Measurements from ENCODE around the gene TMEM185B.

TMEM185B gene

DNA sequence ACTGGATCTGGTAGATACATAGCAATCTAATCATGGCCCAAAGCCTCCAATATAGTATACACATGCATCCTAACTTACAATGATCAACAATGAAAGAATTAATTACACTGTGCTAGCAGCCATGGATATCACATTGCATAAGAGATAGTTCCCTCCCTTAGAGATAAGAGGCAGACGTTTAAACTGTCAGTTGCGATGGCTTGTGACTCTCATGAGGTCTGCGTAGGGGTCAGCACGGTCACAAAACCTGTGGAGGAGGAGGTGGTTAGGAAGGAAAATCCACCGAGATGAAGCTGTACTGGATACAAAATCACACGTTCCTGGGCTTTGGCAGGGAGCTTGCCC is 28.7 kb upstream of the TMEM185B start:
- TF ChIP-seq, protein P1, sequence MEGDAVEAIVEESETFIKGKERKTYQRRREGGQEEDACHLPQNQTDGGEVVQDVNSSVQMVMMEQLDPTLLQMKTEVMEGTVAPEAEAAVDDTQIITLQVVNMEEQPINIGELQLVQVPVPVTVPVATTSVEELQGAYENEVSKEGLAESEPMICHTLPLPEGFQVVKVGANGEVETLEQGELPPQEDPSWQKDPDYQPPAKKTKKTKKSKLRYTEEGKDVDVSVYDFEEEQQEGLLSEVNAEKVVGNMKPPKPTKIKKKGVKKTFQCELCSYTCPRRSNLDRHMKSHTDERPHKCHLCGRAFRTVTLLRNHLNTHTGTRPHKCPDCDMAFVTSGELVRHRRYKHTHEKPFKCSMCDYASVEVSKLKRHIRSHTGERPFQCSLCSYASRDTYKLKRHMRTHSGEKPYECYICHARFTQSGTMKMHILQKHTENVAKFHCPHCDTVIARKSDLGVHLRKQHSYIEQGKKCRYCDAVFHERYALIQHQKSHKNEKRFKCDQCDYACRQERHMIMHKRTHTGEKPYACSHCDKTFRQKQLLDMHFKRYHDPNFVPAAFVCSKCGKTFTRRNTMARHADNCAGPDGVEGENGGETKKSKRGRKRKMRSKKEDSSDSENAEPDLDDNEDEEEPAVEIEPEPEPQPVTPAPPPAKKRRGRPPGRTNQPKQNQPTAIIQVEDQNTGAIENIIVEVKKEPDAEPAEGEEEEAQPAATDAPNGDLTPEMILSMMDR (IDR thresholded peaks at IDR 0.05) = no peak
- no peak for DNase-seq (ENCODE audit: low spot score)
- peak overlapping the region; percentile 82 for H3K4me3 ChIP-seq
- H3K27ac ChIP-seq = peak overlapping the region in 1 of 2 donors; percentile 93

DNA sequence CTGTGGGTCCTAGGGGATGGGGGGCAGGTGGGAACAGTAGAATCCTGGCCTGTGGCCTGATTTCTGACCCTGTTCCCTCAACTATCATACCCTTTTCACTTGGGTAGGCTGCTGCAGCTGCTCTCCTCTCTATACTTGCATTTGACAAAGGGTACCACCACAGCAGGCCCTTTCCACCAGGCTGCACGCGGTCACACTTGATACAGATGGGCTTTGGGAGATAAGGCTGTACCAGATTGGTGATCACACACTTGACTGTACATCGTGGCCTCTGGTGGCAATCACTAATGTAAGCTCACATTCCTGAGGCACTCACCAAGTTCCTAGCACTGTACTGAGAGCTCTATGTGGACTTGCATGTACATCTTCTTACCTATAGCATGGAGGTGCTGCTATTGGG is 27.9 kb upstream of the TMEM185B start:
- H3K27ac ChIP-seq = no peak overlapping the region
- no peak overlapping the region for H3K4me3 ChIP-seq
- no peak for DNase-seq (ENCODE audit: low spot score)
- TF ChIP-seq, protein P1 (IDR thresholded peaks at IDR 0.05) = no peak

DNA sequence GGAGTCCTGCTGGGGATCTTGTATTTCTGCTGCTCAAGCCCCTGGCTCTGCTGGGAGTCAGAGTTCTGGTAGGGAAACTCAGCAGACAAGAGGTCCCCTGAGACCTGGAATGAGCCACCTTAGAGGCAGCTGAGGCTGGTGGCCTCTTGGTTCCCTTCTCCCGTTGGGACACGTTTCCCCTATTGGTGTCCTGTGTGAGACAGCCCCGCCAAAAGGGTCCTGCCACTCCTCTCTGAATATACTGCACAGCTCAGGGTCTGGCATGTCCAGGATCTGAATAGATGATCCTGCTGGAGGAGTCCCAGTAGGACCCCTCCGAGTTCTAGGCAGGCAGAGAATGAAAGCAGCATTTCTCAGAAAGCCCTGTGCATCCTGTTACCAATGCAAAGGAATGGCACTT is 27.4 kb upstream of the TMEM185B start:
- Histone ChIP-seq H3K4me3 (no peak overlapping the region), H3K27ac (no peak overlapping the region)
- TF ChIP-seq, protein P1 (IDR thresholded peaks at IDR 0.05) = no peak
- no peak for DNase-seq (ENCODE audit: low spot score)

DNA sequence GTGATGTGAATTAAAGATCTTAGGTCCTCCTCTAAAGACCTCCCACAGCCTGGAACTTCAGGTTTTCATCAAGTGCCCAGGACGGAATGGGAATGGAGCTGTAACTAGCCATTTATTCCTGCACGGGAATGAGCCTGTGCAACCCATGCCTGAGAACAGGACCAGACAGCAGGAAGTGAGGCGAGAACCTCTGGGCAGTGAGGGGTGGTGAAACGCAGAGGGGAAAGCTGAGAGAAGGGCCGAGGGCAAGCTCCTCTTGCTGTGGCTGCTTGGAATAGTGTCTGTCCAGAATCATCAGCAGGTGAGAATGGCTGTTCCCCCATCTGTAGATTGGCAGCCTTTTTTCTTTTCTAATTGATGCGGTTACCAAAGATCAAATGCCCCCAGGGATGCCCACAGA is 24.7 kb upstream of the TMEM185B start:
- no peak overlapping the region for H3K4me3 ChIP-seq
- no peak overlapping the region for H3K27ac ChIP-seq
- DNase-seq (ENCODE audit: low spot score) = no peak
- TF ChIP-seq, protein P1 (IDR thresholded peaks at IDR 0.05) = no peak

DNA sequence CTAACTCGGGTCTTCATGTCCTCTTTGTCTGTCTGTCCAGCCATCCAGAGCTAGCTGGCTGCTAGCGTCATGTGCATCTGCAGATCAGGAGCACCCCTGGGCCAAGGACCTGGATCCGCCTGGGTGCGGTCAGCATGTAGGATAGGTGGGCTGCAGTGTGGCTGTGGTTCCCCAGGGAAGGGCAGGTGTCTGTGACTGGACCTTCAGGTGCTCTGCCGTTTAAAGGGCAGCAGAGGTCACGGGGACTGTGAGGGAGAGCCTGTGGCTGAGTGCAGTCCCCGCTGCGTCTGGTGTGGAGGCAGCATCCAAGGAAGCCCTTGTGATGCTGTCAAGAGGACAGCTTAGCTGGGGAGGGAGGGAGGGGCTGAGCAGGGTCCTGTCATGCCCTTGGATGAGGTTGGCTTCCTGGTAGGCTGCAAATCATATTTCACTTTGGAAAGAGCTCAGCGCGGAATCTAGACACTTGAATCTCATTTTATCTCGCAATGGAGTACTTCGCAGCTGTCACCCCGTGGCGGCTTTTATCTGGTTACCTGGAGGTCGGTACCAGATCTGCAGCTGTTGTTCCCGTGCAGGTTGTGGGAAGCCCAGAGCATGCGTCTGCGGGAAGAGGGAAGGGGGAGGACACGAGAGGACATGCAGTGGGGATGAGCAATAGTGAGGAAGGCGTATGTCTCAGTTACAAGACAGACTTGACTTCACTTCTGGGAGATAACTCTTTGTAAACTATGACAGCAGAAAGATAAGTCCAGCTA is 23.5 kb upstream of the TMEM185B start:
- H3K4me3 ChIP-seq = no peak overlapping the region
- TF ChIP-seq, protein P1 (IDR thresholded peaks at IDR 0.05) = no peak
- no peak for DNase-seq (ENCODE audit: low spot score)
- no peak overlapping the region for H3K27ac ChIP-seq

DNA sequence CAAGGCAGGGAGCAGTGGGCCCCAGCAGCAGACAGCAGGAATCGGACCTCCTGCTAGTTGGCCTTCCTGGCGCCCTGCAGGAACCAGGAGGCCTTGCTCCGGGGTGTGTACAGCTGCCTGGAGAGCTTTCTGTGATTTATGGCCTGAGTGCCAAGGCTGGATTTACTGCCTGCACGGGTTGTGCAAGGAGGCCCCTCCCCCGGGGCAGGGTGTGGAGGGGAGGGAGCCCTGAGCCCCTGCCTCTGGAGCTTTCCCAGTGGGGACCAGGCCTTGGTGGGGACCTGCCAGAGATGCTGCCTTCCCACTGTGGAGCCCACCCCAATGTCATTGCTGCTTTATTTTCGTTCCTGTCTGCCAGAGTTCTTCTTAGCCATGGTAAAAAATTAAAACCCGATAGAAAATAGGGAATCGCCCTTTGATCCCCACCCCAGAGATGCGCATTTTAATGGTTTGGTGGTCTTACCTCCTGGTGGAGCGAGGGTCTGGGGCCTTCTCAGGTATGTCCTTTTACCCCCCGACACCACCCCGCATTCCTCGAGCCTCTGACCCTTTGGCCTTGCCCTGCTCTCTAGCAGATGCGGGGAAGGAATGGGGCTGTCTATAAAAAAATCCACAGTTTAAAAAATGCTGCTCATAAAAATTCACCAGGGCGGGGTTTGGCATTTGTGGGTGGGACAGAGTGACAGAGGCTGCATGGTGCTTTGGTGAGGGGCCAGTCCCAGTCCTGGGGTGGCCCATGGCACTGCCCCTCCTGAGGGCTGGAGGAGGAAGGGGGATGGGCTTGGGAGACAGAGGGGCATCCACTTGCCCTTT is 22.5 kb upstream of the TMEM185B start:
- Histone ChIP-seq H3K27ac (no peak overlapping the region), H3K4me3 (no peak overlapping the region)
- TF ChIP-seq, protein P1 (IDR thresholded peaks at IDR 0.05) = no peak
- no peak for DNase-seq (ENCODE audit: low spot score)

Measured in coronary artery (tissue), 2 donors.